HG03432 (cell line): ENCODE data around the gene TNNI3K.

Experiments used
- ATAC-seq: cut with Tn5 transposase; IDR thresholded peaks from one replicate; pipeline ENCODE4 v1.9.1; 2021; ENCODE audit warnings: mild to moderate bottlenecking, moderate library complexity; ENCODE audit not compliant: unreplicated experiment

The TNNI3K gene

DNA sequence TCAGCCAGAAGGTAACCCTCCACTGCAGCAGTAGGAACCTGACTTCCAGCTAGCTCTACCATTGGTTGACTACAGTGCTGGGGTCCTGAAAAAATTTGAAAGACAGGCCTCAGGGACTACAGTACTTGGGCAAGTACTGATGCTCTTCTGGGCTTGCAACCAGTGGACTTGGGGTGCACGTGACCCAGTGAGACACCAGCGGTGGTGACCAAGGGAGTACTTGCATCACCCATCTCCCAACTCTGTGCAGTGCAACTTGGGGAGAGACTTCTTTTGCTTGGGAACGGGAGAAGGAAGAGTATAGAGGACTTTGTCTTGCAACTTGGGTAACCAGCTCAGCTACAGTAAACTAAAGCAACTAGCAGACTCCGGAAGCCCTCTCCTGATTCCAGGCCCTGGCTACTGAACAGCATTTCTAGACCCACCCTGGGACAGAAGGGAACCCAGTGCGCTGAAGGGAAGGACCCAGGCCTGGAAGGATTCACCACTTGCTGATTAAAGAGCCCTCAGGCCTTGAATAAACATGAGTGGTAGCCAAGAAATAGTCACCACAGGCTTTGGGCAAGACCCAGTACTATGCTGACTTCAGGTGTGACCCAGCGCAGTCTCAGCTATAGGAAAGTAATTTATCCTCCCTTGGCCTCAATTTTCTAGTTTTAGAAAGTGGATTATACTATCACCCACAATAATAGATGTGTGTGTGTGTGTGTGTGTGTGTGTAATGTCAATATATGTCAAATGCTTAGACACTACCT lies 45.6 kb downstream of the TNNI3K start:
- no peak for ATAC-seq

GRCh38 chr1:74286414-74286813 lies 51.2 kb downstream of the TNNI3K start:
- no peak for ATAC-seq

- ATAC-seq, result no peak
Observed at GRCh38 chr1:74314438-74314837, 79.3 kb downstream of the TNNI3K start.

- ATAC-seq, result no peak
Observed at GRCh38 chr1:74316302-74316701, 81.1 kb downstream of the TNNI3K start.

DNA sequence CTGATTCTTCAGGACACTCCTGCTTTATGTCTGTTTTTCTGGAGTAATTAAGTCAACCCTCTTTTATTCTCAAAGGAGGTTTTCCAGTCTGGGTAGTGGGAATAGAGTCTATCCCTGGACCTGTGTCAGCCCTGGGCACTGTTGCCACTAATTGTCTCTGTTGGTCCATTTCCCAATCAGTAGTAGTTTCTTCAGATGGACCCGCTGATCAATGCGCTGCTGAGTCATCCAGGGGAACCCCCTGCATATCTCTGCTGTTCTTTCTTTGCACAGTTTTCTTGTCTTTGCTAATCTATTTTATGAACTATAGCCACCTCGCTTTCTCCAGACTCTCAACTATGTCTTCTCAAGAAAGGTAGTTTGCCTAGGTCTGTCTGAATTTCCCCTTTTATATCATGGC lies 82.5 kb downstream of the TNNI3K start:
- ATAC-seq, result peak; percentile 62

DNA sequence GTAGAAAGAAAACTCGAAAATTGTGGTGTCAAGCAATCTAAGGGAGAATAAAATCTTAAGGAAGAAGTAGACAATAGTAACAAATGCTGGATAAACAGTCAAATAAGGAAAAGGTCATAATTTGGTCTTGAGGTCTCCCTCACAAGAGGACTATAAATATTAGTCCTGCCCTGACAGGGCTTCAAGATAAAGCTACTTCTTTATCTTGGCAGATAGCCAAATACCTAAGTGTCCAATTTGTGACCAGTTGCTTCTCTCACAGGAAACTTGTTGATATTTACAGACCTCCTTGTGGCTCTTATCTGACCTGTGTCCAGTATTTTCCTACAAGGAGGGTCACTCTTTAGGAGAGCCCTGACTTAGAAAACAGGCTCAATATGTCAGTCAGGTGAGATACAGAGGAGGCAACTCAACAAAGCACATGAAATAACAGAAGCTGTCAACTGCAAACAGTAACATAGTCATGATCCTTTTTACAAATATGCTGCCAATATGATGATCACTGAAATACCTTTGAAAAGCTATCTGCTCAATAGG lies 88.8 kb downstream of the TNNI3K start:
- ATAC-seq, result no peak

DNA sequence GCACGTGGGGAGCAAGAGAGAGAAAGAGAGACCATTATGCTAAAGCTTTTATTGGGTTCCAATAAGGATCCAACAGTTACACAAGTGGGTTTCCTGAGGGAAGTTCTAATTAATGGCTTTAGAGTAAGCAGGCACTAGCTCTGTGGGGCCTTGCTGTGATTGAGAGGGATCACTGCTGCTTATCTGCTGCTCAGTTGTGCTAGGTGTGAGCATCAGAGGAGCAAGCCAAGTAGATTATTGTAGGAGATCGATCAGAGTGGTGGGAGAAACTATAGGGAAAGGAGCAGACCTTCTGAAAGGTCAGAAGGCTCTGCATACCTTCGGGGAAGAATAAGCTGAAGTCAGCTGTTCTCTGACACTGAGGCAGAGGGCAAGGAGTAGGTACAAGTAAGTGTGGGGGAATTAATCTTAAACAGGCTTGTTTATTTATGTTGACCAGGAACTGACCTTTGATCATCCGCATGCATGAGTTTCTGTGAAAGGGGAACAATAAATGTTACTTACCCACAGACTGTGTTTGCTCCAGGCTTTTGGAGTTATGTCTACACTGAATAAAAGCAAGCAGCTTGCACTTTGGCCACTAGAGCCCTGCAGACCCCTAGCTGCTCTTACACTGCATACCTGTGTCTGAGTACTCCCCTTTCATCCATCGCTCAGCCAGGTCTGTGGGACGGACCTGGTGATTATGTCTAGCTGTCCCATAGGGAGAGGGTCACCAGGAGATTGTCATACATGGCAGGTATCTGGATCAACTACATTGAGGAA lies 89.7 kb downstream of the TNNI3K start:
- ATAC-seq, result no peak

DNA sequence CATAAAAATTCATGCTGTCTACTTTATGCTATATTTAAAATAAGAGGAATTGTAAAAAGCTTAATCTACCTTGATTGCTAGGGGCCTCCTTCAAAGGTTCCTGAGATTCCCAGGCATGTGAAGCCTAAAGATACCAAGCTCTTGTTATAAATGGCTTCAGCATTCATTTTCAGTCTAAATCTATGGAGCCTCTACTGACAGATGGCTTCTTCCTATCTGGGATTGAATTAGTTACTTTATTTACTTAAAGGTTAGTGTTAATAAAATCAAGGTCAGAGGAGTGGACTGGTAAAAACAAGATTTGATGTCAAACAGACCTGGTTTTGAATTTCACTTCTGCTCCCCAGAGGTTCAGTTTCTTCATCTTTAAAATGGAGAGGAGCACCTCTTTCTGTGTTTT lies 93.7 kb downstream of the TNNI3K start:
- no peak for ATAC-seq

DNA sequence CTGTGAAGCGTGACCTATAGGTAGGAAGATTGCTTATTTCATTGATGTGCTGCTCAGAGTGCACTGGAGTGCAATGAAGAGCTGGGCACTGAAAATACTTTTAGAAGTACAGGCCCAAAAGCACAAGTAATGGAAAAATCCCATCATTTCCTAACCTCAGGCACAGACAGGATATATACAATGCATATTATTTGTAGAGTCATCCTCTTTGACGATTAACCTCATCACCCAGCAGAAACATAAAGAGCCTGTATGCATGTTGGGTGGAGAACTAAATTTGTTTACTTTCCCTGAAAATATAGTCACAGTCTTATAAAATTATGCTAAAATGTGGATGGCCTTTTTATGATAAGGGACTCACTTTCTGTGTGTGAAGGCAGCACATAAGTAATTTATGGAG lies 98.1 kb downstream of the TNNI3K start:
- ATAC-seq, result no peak

GRCh38 chr1:74334147-74334546 lies 99.0 kb downstream of the TNNI3K start:
- no peak for ATAC-seq

DNA sequence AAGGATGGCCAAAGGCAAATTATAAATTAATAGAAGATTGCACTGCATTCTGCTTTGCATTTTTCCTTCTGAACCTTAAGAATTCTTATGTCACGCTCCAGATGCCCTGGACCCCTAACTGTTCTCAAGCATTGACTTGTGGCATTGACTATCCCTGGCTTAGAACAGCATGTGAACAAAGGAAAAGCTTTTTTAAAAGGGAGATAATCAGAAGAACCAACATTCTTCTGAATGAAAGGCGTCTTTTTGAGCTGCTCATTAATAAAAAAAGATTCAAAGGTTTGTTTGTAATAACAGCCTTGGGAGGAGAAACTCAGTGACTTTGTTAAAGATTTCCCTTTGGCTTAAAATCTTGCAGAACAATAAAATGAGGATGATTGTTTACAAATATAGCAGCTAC lies 105.5 kb downstream of the TNNI3K start:
- no peak for ATAC-seq

DNA sequence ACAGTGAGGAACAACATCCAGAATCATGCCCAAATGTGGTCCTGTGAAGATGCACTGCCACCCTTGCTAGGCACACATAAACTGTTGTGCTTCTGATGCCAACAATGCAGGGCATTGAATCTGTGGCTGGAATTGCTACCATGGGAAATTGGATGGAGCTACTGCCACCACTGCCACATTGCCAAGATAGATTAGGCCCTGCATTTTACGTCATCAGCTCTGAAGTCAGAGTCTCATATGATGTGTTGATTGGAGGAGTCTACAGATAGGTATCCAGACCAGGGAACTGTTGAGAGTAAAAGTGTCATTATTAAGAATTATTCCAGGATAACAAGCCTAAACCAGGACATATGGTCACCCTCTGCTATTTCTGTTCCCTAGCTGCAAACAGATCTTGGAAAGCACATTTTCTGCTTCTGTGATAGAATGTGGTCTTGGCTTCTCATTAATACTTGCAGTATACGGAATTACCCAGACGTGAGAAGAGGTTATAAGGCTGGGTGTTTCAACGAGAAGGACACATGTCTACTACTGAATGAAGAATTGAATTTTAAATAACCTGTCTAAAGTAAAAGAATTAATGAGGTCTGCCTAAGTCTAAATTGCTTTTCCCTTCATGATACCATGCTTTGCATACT lies 106.6 kb downstream of the TNNI3K start:
- ATAC-seq, result no peak

GRCh38 chr1:74343216-74343615 lies 108.0 kb downstream of the TNNI3K start:
- no peak for ATAC-seq

- no peak for ATAC-seq
Observed at GRCh38 chr1:74344387-74344786, 109.2 kb downstream of the TNNI3K start.

DNA sequence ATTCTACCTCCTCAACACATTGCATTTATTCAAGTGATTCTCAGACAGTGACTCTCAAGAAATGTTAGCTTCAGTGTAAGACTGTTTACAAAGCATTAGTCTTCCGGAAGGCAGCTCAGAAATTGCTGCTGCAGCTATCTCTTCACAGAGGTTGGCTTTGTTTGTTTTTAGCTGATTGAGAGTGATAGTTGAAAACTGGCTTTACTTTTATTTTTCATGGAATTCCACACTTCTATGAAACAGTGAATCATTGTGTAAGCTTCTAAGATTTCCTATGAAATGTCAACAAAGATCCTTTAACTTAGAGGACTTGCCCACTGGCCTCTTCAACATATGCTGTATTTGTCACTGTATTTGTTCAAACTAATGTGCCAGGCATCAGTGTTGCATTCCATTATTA lies 121.3 kb downstream of the TNNI3K start:
- ATAC-seq, result no peak

GRCh38 chr1:74357150-74357549 lies 122.0 kb downstream of the TNNI3K start:
- ATAC-seq, result no peak

DNA sequence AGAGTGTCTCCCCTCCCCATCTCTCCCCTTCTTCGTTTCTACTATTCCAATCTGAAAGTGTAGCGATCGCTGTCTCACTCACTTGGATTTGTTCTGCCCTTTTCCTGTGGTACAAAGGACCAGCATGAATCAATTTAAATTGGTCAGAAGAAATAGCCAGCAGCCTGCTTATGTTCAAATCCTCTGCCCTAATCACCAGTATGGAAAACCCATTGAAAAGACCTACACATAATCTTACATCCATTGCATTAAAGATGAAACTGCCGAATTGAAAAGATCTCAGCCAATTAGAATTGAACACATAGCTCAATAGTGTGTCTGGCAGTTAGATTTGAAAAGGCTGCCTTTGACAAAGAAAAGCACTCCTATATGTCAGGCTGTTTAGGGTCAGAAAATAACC lies 122.6 kb downstream of the TNNI3K start:
- ATAC-seq, result no peak

DNA sequence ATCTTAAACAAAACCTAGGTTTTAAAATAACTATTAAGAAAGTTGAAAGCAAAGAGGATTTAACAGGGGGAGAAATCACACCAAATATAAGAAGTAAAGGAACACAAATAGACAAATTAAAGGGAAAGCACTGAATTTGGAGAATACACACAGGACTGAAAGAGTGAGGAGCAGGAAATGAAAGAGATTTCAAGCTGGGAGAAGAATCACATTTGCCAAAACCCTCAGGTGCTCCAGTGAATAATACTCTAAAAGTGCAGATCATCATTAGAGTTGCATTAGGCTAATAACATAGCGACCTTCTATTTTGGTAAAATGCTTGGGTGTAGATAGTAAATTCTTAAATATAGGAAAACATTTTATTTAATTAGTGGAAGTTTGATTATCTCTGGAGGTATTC lies 127.5 kb downstream of the TNNI3K start:
- ATAC-seq, result no peak

DNA sequence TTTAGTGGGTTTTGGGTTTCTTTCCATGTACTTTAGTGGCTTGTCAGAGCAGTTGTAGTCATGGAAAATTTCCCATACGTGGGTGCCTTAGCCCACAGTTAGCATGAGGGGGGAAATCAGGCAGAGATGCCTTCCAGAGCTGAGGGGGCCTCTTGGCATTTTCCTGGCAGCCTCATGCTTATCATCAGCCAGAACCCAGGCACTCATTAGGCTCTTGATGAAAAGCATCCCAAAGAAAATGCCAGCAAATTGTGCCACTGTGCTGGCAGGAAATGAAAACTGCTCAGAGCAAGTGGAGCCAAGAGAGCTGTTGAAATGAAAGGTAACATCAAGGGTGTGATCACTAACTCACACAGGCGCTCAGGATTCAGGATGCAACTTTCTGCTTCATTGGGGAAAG lies 128.0 kb downstream of the TNNI3K start:
- no peak for ATAC-seq

DNA sequence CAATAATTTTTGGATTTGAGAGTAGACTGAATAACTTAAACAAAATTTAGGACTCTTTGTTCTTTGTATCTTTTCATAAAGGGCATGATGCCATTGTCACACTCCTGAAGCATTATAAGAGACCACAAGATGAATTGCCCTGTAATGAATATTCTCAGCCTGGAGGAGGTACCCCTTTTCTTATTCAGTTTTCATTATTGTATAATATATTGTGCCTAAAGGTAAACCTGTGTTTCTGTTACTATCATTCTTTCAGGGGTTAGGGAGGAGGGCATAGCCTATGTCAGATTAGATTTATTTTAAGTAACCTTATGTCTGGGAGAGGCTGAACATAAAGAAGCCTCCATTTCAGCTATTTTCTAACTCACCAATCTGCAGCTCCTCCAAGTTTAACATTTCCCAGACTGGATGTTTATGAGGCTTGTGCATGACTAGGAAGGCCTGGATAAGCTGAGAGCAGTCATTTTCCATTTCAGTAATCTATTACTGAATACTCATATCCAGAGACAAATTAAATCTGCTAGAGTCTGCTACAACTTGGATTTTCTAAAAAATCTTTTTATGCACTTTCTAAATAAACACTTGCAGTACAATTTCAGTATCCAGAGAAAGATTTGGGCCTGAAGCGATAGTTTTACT lies 132.1 kb downstream of the TNNI3K start:
- no peak for ATAC-seq

DNA sequence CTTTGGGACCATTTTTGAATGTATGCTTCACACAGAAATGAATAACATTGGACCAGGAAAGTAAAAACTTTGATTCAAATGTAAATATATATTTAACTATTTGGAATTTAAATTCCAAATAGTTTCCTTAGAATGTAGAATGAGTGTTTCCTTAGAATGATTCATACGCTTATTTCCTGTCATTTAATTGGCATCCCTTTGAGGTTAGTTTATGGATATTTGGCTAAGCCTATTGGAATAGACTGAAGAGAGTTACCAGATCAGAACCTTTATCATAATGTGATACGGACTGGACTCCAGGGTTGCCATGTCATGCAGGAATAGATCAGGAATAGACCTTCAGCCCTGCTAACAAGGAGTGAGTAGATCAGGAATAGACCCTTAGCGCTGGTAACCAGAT lies 133.1 kb downstream of the TNNI3K start:
- ATAC-seq, result no peak
